NB4 (cell line): ENCODE results near the gene GPR55.
"Not testable (repeated sequence)": the region's sequence is repeated elsewhere in the genome, so short reads cannot be mapped to it uniquely, and the experiment has no call there.

Experiments
- DNase-seq: peaks from one replicate; pipeline ENCODE4 v3.0.0; 2010; ENCODE audit warnings: low read depth
- H3K4me3 ChIP-seq: one replicate; pipeline ENCODE4 v1.5.1; 2011; ENCODE audit warnings: mild to moderate bottlenecking, low read depth, low read length, moderate library complexity
- CTCF ChIP-seq: IDR thresholded peaks from one replicate; pipeline ENCODE4 v1.5.1; 2012; ENCODE audit warnings: low read depth, low read length
- MAX ChIP-seq: IDR thresholded peaks from 2 replicates; pipeline ENCODE4 v1.6.1; 2011; ENCODE audit warnings: low read depth, low read length
- MYC ChIP-seq: IDR thresholded peaks from 2 replicates; pipeline ENCODE4 v1.6.1; 2011; ENCODE audit warnings: low read depth, low read length
- POLR2A ChIP-seq: IDR thresholded peaks from 2 replicates; pipeline ENCODE4 v1.6.1; 2011; ENCODE audit warnings: mild to moderate bottlenecking; ENCODE audit not compliant: insufficient read length; ENCODE audit errors: extremely low read depth

The GPR55 gene

GRCh38 chr2:230938516-230939065 is 13.5 kb upstream of the GPR55 start:
- no peak for TF ChIP-seq MAX
- TF ChIP-seq CTCF, result no peak
- TF ChIP-seq MYC, result no peak
- TF ChIP-seq POLR2A, result no peak
- no peak for DNase-seq
- no peak overlapping the region for H3K4me3 ChIP-seq

GRCh38 chr2:230938098-230938497 is 13.1 kb upstream of the GPR55 start:
- no peak for DNase-seq
- TF ChIP-seq POLR2A (no peak), MYC (no peak)
- no peak overlapping the region for H3K4me3 ChIP-seq

- no peak for TF ChIP-seq CTCF
- no peak for TF ChIP-seq MYC
- no peak for TF ChIP-seq POLR2A
- TF ChIP-seq MAX, result no peak
- H3K4me3 ChIP-seq, result no peak overlapping the region
- DNase-seq, result no peak
Measured at GRCh38 chr2:230937362-230937761, 12.3 kb upstream of the GPR55 start.

- H3K4me3 ChIP-seq, DNase-seq: not testable (repeated sequence)
Measured at GRCh38 chr2:230936243-230936642, 11.2 kb upstream of the GPR55 start.

- no peak overlapping the region for H3K4me3 ChIP-seq
- TF ChIP-seq POLR2A, result no peak
- no peak for DNase-seq
Measured at GRCh38 chr2:230935130-230935430, 10.0 kb upstream of the GPR55 start.

- no peak overlapping the region for H3K4me3 ChIP-seq
- no peak for DNase-seq
- no peak for TF ChIP-seq POLR2A
- no peak for TF ChIP-seq MAX
- TF ChIP-seq CTCF, result no peak
- no peak for TF ChIP-seq MYC
Measured at GRCh38 chr2:230934231-230935129, 9.4 kb upstream of the GPR55 start.

GRCh38 chr2:230933521-230934180 is 8.6 kb upstream of the GPR55 start:
- TF ChIP-seq MYC, result no peak
- TF ChIP-seq CTCF, result no peak
- TF ChIP-seq MAX, result no peak
- no peak for TF ChIP-seq POLR2A
- no peak overlapping the region for H3K4me3 ChIP-seq
- DNase-seq, result no peak
